Omental fat pad (tissue), 4 donors: ENCODE results near the gene SEPTIN5. TPM values are rescaled to one million over a fixed set of nuclear protein-coding genes. Genes with fewer than 3 reads are reported as not detected.
A peak's percentile ranks its signal among the peaks of the same experiment; 100 is the strongest.
"Not testable (repeated sequence)": the region's sequence is repeated elsewhere in the genome, so short reads cannot be mapped to it uniquely, and the experiment has no call there.

ENCODE experiments used
- ATAC-seq: fragments of 150-250 bp; one replicate; pipeline ENCODE4 v1.9.1; 2016; ENCODE audit warnings: mild to moderate bottlenecking, moderate library complexity; ENCODE audit not compliant: low FRiP score
- DNase-seq: peaks from one replicate; pipeline ENCODE4 v3.0.0-alpha.2; 2019; ENCODE audit warnings: low spot score
- CTCF ChIP-seq, 3 donors: fragments of 450-650 bp; IDR thresholded peaks; one replicate each; pipeline ENCODE4 v1.5.1; 2016 to 2017; ENCODE audit warnings: antibody characterized with exemption in 3 of 3, mild to moderate bottlenecking in 3 of 3, moderate library complexity in 2 of 3
- total RNA-seq, 4 donors: library from RNA; depleted of rRNA; stranded (reverse); fragments of >200 nt; gene quantifications; one replicate each; pipeline ENCODE4 v1.1.0, GENCODE V29; 2016

Gene SEPTIN5
- total RNA-seq, 4 donors from 2014 or later: 3.7 to 19.1 (median 5.9) TPM

GRCh38 chr22:19674929-19675253, 39.4 kb upstream of the SEPTIN5 start:
- ATAC-seq (no peak), DNase-seq (no peak)
- no peak for TF ChIP-seq CTCF (IDR thresholded peaks at IDR 0.05)

GRCh38 chr22:19675428-19675827, 38.9 kb upstream of the SEPTIN5 start:
- TF ChIP-seq CTCF (IDR thresholded peaks at IDR 0.05): no peak
- no peak for ATAC-seq
- no peak for DNase-seq

- ATAC-seq: not testable (repeated sequence)
These were observed 37.9 kb upstream of the SEPTIN5 start for GRCh38 chr22:19676437-19676836.

GRCh38 chr22:19678949-19679521, 35.3 kb upstream of the SEPTIN5 start:
- no peak for ATAC-seq

More at GRCh38 chr22:19676437-19676836, 37.9 kb upstream of the SEPTIN5 start:
- not testable (repeated sequence) for DNase-seq

GRCh38 chr22:19679522-19680101, 34.7 kb upstream of the SEPTIN5 start:
- ATAC-seq (no peak), DNase-seq (peak; percentile 50)
- peak in 1 of 3 donors; percentile 70 for TF ChIP-seq CTCF (IDR thresholded peaks at IDR 0.05)

More at GRCh38 chr22:19678949-19679521, 35.3 kb upstream of the SEPTIN5 start:
- DNase-seq: no peak
- no peak for TF ChIP-seq CTCF (IDR thresholded peaks at IDR 0.05)

- no peak for DNase-seq
- TF ChIP-seq CTCF (IDR thresholded peaks at IDR 0.05): no peak
- ATAC-seq: no peak
These were observed 33.9 kb upstream of the SEPTIN5 start for GRCh38 chr22:19680287-19680881.

GRCh38 chr22:19680911-19681862, 33.1 kb upstream of the SEPTIN5 start:
- no peak for ATAC-seq
- no peak for DNase-seq
- no peak for TF ChIP-seq CTCF (IDR thresholded peaks at IDR 0.05)
